ENCODE measurements around the gene SERPINB8. TPM values are rescaled to one million over a fixed set of nuclear protein-coding genes. Genes with fewer than 3 reads are reported as not detected.

SERPINB8 gene
- total and polyA plus RNA-seq, 2 of the 13 experiments (the other 11 are each of a cell fraction or from before 2014, with no cell fraction given): 0.95 to 2.2 TPM

- Histone ChIP-seq H2AFZ (ENCODE audit: low read length) (no peak overlapping the region), H3K4me3 (replicated peaks in 1 of 3; ENCODE audit: insufficient read depth in 1 of 3, low read depth in 2 of 3, low read length in 3 of 3) (no peak overlapping the region), H3K4me1 (ENCODE audit: insufficient read depth, low read length) (peaks cover 7% of the 10 kb centered on the region; the same call in 1 of the 2 replicates), H3K9ac (ENCODE audit: insufficient read depth, low read depth, low read length) (no peak overlapping the region), H3K79me2 (ENCODE audit: insufficient read depth, low read length) (no peaks in the 10 kb centered on the region), H3K27ac (ENCODE audit: extremely low read length, insufficient read depth, low read length) (no peak overlapping the region), H3K4me2 (ENCODE audit: low read depth, low read length) (no peak overlapping the region), H3K27me3 (ENCODE audit: control insufficient read depth in 1 of 2, insufficient read depth in 2 of 2, low read length in 2 of 2) (no peaks in the 10 kb centered on the region), H3K36me3 (replicated peaks in 1 of 2; ENCODE audit: control insufficient read depth in 1 of 2, insufficient read depth in 2 of 2, low read length in 2 of 2) (no peaks in the 10 kb centered on the region), H4K20me1 (ENCODE audit: insufficient read depth, low read length) (no peaks in the 10 kb centered on the region), H3K9me3 (ENCODE audit: low read length) (no peaks in the 10 kb centered on the region)
- WGBS (ENCODE audit: low lambda C conversion rate): 0% methylated on average over 1 of the region's 1 CpG
- FAIRE-seq (no peak), ATAC-seq (no peak), DNase-seq (ENCODE audit: low spot score) (no peak)
- TF ChIP-seq ZNF280D (CRISPR knock-in tag; IDR thresholded peaks at IDR 0.05) (no peak), TGIF2 (CRISPR knock-in tag; IDR thresholded peaks at IDR 0.05) (no peak), ZNF598 (CRISPR knock-in tag; IDR thresholded peaks at IDR 0.05; ENCODE audit: borderline replicate concordance) (no peak), BHLHE40 (IDR thresholded peaks at IDR 0.05; ENCODE audit: low read length) (no peak), ZSCAN22 (CRISPR knock-in tag; IDR thresholded peaks at IDR 0.05) (no peak), CHCHD3 (CRISPR knock-in tag; IDR thresholded peaks at IDR 0.05) (no peak), SNAI1 (CRISPR knock-in tag; IDR thresholded peaks at IDR 0.05; ENCODE audit: borderline replicate concordance) (no peak), POGK (CRISPR knock-in tag; conservative IDR thresholded peaks at IDR 0.05) (no peak), ONECUT2 (CRISPR knock-in tag; IDR thresholded peaks at IDR 0.05) (no peak), MXD1 (CRISPR knock-in tag; IDR thresholded peaks at IDR 0.05) (no peak), KAT8 (CRISPR knock-in tag; IDR thresholded peaks at IDR 0.05) (no peak), ZNF564 (CRISPR knock-in tag; IDR thresholded peaks at IDR 0.05) (no peak), ARNT (IDR thresholded peaks at IDR 0.05) (no peak), MIXL1 (CRISPR knock-in tag; IDR thresholded peaks at IDR 0.05) (no peak), CHD2 (IDR thresholded peaks at IDR 0.05; ENCODE audit: low read depth, low read length) (no peak)
- in situ Hi-C loops (cut with HindIII; ENCODE audit: extremely low pct_ligation_motif_present, low pct_unique_long_range_greater_than_20kb) (no loop called here), intact Hi-C loops (cut with micrococcal nuclease; ENCODE audit: unreplicated experiment) (no loop called here)
- no TSS peak for BruUV-seq (replicated peaks)
- POLR2A ChIA-PET: no interaction called here
- CTCF ChIA-PET (ENCODE audit: low intra/inter-chr PET ratio, low total read pairs): no interaction called here
Measured at GRCh38 chr18:63960891-63961290, 9.0 kb upstream of the SERPINB8 start.
